ENCODE measurements around the gene PIM2.
A peak's percentile ranks its signal among the peaks of the same experiment; 100 is the strongest.

Gene PIM2

DNA sequence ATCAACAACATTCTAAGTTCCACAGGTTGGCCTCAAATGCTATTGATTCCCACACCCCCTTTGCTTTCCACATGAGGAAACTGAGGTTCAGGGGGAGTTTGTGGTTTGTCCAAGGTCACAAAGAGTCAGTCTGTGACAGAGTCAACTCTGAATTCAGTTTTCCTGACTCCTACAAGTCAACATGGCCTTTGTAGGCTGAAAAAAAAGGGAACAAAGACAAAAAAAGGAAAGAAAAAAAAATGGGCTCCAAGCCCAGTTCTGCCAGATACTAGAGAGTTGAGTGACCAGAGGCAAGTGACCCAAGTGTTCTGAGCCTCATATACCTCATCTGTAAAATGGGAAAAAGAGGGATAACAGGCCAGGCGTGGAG, 16.5 kb upstream of the PIM2 start:
- no peaks in the 10 kb centered on the region for H3K9me2 ChIP-seq (ENCODE audit: low read depth, low read length)
- H3K27ac ChIP-seq (ENCODE audit: low read depth, low read length, poor library complexity, severe bottlenecking): peak overlapping the region; percentile 77
- no peaks in the 10 kb centered on the region for H3K27me3 ChIP-seq (ENCODE audit: insufficient read depth, low read length)
- no peak overlapping the region for H3K4me2 ChIP-seq (ENCODE audit: low read length)
- TF ChIP-seq, protein P1, sequence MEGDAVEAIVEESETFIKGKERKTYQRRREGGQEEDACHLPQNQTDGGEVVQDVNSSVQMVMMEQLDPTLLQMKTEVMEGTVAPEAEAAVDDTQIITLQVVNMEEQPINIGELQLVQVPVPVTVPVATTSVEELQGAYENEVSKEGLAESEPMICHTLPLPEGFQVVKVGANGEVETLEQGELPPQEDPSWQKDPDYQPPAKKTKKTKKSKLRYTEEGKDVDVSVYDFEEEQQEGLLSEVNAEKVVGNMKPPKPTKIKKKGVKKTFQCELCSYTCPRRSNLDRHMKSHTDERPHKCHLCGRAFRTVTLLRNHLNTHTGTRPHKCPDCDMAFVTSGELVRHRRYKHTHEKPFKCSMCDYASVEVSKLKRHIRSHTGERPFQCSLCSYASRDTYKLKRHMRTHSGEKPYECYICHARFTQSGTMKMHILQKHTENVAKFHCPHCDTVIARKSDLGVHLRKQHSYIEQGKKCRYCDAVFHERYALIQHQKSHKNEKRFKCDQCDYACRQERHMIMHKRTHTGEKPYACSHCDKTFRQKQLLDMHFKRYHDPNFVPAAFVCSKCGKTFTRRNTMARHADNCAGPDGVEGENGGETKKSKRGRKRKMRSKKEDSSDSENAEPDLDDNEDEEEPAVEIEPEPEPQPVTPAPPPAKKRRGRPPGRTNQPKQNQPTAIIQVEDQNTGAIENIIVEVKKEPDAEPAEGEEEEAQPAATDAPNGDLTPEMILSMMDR (IDR thresholded peaks at IDR 0.05; ENCODE audit: low read length): no peak
- TF ChIP-seq EZH2 (IDR thresholded peaks at IDR 0.05; ENCODE audit: borderline replicate concordance, low read length): no peak
- H3K36me3 ChIP-seq (ENCODE audit: insufficient read depth, low read length): peaks cover 35% of the 10 kb centered on the region
- H3K4me1 ChIP-seq (ENCODE audit: insufficient read depth, low read length, severe bottlenecking): peaks cover 62% of the 10 kb centered on the region
- no peaks in the 10 kb centered on the region for H4K20me1 ChIP-seq (ENCODE audit: insufficient read depth, low read length)
- no peaks in the 10 kb centered on the region for H3K79me2 ChIP-seq (ENCODE audit: insufficient read depth, low read length)
- no peak overlapping the region for H3K4me3 ChIP-seq (ENCODE audit: low read depth, low read length, poor library complexity, severe bottlenecking)
- H2AFZ ChIP-seq (ENCODE audit: low read length): no peak overlapping the region
- no peaks in the 10 kb centered on the region for H3F3A ChIP-seq (ENCODE audit: insufficient read depth, low read length)
- H3K9ac ChIP-seq (ENCODE audit: low read length): no peak overlapping the region
- no peaks in the 10 kb centered on the region for H3K9me3 ChIP-seq (ENCODE audit: low read length)

DNA sequence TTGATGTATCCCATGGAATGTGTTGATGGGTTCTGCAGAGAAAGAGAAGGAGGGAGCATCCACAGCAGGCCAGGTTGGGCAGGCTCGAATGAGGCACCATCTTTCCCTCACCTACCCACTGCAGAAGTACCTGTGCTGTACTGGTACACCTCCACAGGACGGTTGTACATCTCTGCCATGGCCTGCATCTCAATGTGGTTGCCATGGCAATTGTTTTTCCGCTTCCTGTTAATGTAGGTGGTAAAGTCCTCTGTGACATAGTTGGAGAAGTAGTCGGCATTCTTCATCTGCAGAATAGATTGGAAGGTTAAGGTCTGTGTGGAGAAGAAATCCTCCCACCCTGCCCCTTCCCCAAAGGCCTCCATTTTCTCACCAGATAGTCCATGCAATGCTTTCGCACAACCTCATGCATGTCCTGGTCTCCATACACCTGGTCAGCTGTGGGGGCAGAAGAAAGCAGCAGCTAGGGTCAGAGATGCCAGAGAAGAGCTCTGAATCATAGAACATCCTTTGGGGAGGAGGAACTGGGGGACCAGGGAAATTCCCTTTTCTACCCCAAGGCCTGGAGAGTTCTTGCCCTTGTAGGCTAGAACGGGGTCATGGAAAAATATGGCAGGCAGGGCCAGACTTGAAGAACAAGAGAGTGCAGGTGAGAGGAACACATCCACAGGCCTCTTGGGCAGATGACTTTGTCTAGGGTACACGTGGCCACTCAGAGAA, 15.9 kb upstream of the PIM2 start:
- no peak overlapping the region for H3K9ac ChIP-seq (ENCODE audit: low read length)
- H3K27me3 ChIP-seq (ENCODE audit: insufficient read depth, low read length): no peaks in the 10 kb centered on the region
- H3K9me2 ChIP-seq (ENCODE audit: low read depth, low read length): no peaks in the 10 kb centered on the region
- no peaks in the 10 kb centered on the region for H4K20me1 ChIP-seq (ENCODE audit: insufficient read depth, low read length)
- peaks cover 57% of the 10 kb centered on the region for H3K4me1 ChIP-seq (ENCODE audit: insufficient read depth, low read length, severe bottlenecking)
- H3K36me3 ChIP-seq (ENCODE audit: insufficient read depth, low read length): peaks cover 38% of the 10 kb centered on the region
- no peak for TF ChIP-seq EZH2 (IDR thresholded peaks at IDR 0.05; ENCODE audit: borderline replicate concordance, low read length)
- TF ChIP-seq, protein P1 (IDR thresholded peaks at IDR 0.05; ENCODE audit: low read length): no peak
- H3K4me3 ChIP-seq (ENCODE audit: low read depth, low read length, poor library complexity, severe bottlenecking): no peak overlapping the region
- no peak overlapping the region for H2AFZ ChIP-seq (ENCODE audit: low read length)
- no peaks in the 10 kb centered on the region for H3F3A ChIP-seq (ENCODE audit: insufficient read depth, low read length)
- H3K9me3 ChIP-seq (ENCODE audit: low read length): no peaks in the 10 kb centered on the region
- no peak overlapping the region for H3K4me2 ChIP-seq (ENCODE audit: low read length)
- H3K79me2 ChIP-seq (ENCODE audit: insufficient read depth, low read length): no peaks in the 10 kb centered on the region
- peak overlapping the region; percentile 77 for H3K27ac ChIP-seq (ENCODE audit: low read depth, low read length, poor library complexity, severe bottlenecking)

DNA sequence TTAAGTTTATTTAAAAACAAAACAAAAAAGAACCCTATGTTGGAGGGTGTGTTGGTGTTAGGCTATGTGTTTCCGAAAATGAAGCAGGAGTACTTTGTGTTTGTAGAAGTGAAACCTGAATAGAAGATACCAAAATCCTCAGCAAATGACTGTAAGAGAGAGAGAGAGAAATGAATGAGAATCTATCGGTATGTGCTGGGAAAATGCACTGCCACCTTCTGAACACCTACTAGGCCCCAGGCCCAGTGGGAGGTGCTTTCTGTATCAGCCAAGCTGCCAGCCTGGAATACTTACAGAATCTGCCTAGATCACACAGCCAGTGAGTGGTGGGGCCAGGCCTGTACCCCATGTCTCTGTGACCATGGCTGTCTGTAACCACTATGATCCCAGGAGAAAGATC, 14.9 kb upstream of the PIM2 start:
- Histone ChIP-seq H3K79me2 (ENCODE audit: insufficient read depth, low read length) (no peaks in the 10 kb centered on the region), H3K9ac (ENCODE audit: low read length) (no peak overlapping the region), H3K4me3 (ENCODE audit: low read depth, low read length, poor library complexity, severe bottlenecking) (no peak overlapping the region), H3K27ac (ENCODE audit: low read depth, low read length, poor library complexity, severe bottlenecking) (peak overlapping the region; percentile 72), H2AFZ (ENCODE audit: low read length) (no peak overlapping the region), H4K20me1 (ENCODE audit: insufficient read depth, low read length) (no peaks in the 10 kb centered on the region), H3K9me3 (ENCODE audit: low read length) (no peaks in the 10 kb centered on the region), H3F3A (ENCODE audit: insufficient read depth, low read length) (no peaks in the 10 kb centered on the region), H3K36me3 (ENCODE audit: insufficient read depth, low read length) (peaks cover 38% of the 10 kb centered on the region), H3K9me2 (ENCODE audit: low read depth, low read length) (no peaks in the 10 kb centered on the region), H3K27me3 (ENCODE audit: insufficient read depth, low read length) (no peaks in the 10 kb centered on the region), H3K4me1 (ENCODE audit: insufficient read depth, low read length, severe bottlenecking) (peaks cover 47% of the 10 kb centered on the region), H3K4me2 (ENCODE audit: low read length) (no peak overlapping the region)
- no peak for TF ChIP-seq EZH2 (IDR thresholded peaks at IDR 0.05; ENCODE audit: borderline replicate concordance, low read length)
- TF ChIP-seq, protein P1 (IDR thresholded peaks at IDR 0.05; ENCODE audit: low read length): no peak

Data from OCI-LY1 (cell line).